GM12878 (cell line): Measurements from ENCODE around the gene VAV2. TPM values are rescaled to one million over a fixed set of nuclear protein-coding genes. Genes with fewer than 3 reads are reported as not detected.

Source experiments
- ATAC-seq: fragments of 200-7000 bp; cut with Tn5 transposase; 3 replicates; pipeline ENCODE4 v1.9.1; 2020; ENCODE audit warnings: mild to moderate bottlenecking, moderate library complexity
- BruUV-seq: library from RNA; stranded (reverse); fragments of 400-500 nt; replicated peaks from 2 replicates; lab custom pipeline; 2021; lab: Mats Ljungman, UMichigan
- CTCF ChIA-PET: fragments of 300-600 bp; sonication (Branson Sonifier 250); formaldehyde crosslinking; extraction: SDS; loops from one replicate; lab custom pipeline; 2021; ENCODE audit warnings: inconsistent platforms; lab: Yijun Ruan, JAX
- POLR2A ChIA-PET: fragments of 350-600 bp; formaldehyde crosslinking; extraction: SDS; loops from one replicate; lab custom pipeline; 2021; ENCODE audit warnings: inconsistent platforms; lab: Charles Lee
- RAD21 ChIA-PET: fragments of 300-600 bp; sonication (Branson Sonifier 250); formaldehyde crosslinking; loops from one replicate; lab custom pipeline; 2023; ENCODE audit warnings: antibody characterized with exemption; ENCODE audit not compliant: unreplicated experiment; lab: Charles Lee
- SMC1A ChIA-PET: fragments of 300-600 bp; sonication (Branson Sonifier 250); formaldehyde crosslinking; loops from one replicate; lab custom pipeline; 2023; ENCODE audit not compliant: unreplicated experiment, uncharacterized antibody; lab: Charles Lee
- DNase-seq: peaks from one replicate; pipeline ENCODE4 v3.0.0-alpha.2; 2011; ENCODE audit warnings: low read depth, low spot score
- FAIRE-seq: peaks from 3 replicates; lab custom pipeline; 2011; peaks lifted over from hg19 to GRCh38; lab: Jason Lieb, UNC
- H2AFZ ChIP-seq: 2 replicates; pipeline ENCODE4 v1.6.0; 2011; ENCODE audit warnings: low read depth, low read length, control low read depth; ENCODE audit not compliant: control insufficient read depth
- H3K27ac ChIP-seq: 2 replicates; pipeline ENCODE4 v1.5.1; 2011; ENCODE audit warnings: control low read depth; ENCODE audit not compliant: control insufficient read depth, insufficient read depth
- H3K27me3 ChIP-seq, 2 experiments: replicated peaks in 1 of 2; 2 replicates each; pipeline versions ENCODE4 v1.6.0 to v1.6.1; 2011; ENCODE audit warnings: low read length in 1 of 2; ENCODE audit not compliant: control insufficient read depth in 2 of 2, insufficient read depth in 2 of 2
- H3K36me3 ChIP-seq, 2 experiments: 2 replicates each; pipeline ENCODE4 v1.5.1; 2011; ENCODE audit warnings: low read length in 1 of 2; ENCODE audit not compliant: control insufficient read depth in 2 of 2, insufficient read depth in 2 of 2
- H3K4me1 ChIP-seq: 2 replicates; pipeline ENCODE4 v1.6.1; 2011; ENCODE audit warnings: mild to moderate bottlenecking, low read length, moderate library complexity, mixed read lengths; ENCODE audit not compliant: control insufficient read depth, insufficient read depth
- H3K4me2 ChIP-seq: 2 replicates; pipeline ENCODE4 v1.6.0; 2011; ENCODE audit warnings: control low read depth; ENCODE audit not compliant: control insufficient read depth, insufficient read depth
- H3K4me3 ChIP-seq: fragments of 200-600 bp; sonication (generic); 2 replicates; pipeline ENCODE4 v1.5.1; 2016
- H3K79me2 ChIP-seq: 2 replicates; pipeline ENCODE4 v1.6.0; 2011; ENCODE audit warnings: low read length; ENCODE audit not compliant: control insufficient read depth, insufficient read depth
- H3K9ac ChIP-seq: 2 replicates; pipeline ENCODE4 v1.8.0; 2011; ENCODE audit warnings: low read length, control low read depth, mixed read lengths; ENCODE audit not compliant: control insufficient read depth, insufficient read depth
- H3K9me3 ChIP-seq: replicated peaks from 3 replicates; pipeline ENCODE4 v1.5.1; 2011; ENCODE audit warnings: mild to moderate bottlenecking, low read length; ENCODE audit not compliant: control insufficient read depth, insufficient read depth
- H4K20me1 ChIP-seq: 2 replicates; pipeline ENCODE4 v1.6.0; 2011; ENCODE audit not compliant: control insufficient read depth, insufficient read depth
- BHLHE40 ChIP-seq, 2 experiments: fragments of 450-650 bp in 1 of 2; IDR thresholded peaks; 2 replicates each; pipeline ENCODE4 v1.6.1; 2011 to 2017; ENCODE audit warnings: low read depth in 2 of 2, borderline replicate concordance in 1 of 2, improper control_type of control experiment in 1 of 2, low read length in 1 of 2, mild to moderate bottlenecking in 1 of 2
- KDM1A ChIP-seq: fragments of 200-600 bp; sonication (generic); IDR thresholded peaks from 2 replicates; pipeline ENCODE4 v1.6.1; 2016; ENCODE audit warnings: borderline replicate concordance
- MLLT1 ChIP-seq: fragments of 450-650 bp; IDR thresholded peaks from 2 replicates; pipeline ENCODE4 v1.6.1; 2016; ENCODE audit warnings: mild to moderate bottlenecking
- RCOR1 ChIP-seq: conservative IDR thresholded peaks from 2 replicates; pipeline ENCODE4 v1.6.1; 2012; ENCODE audit warnings: low read depth, low read length, improper control_type of control experiment
- REST ChIP-seq: IDR thresholded peaks from 2 replicates; pipeline ENCODE4 v1.6.1; 2012; ENCODE audit warnings: mild to moderate bottlenecking, low read depth, low read length
- SMAD5 ChIP-seq: IDR thresholded peaks from 2 replicates; pipeline ENCODE4 v1.6.1; 2016; ENCODE audit warnings: antibody characterized with exemption, low read depth
- WGBS: methylation state at CpG from one replicate; pipeline ENCODE4 v1.1.6; 2016; ENCODE audit warnings: low lambda C conversion rate; ENCODE audit not compliant: insufficient replicate concordance, insufficient coverage; ENCODE audit errors: missing lambda C conversion rate; 5-methylcytosine and 5-hydroxymethylcytosine counted together
- in situ Hi-C: fragments of 300-500 bp; cut with MboI; formaldehyde crosslinking; loops from 9 replicates; pipeline ENCODE4 v1.14.3; 2018; ENCODE audit warnings: mixed read lengths
- intact Hi-C: fragments of 100-400 bp; cut with micrococcal nuclease; formaldehyde crosslinking; loops from one replicate; pipeline ENCODE4 v1.14.2; 2022; ENCODE audit not compliant: unreplicated experiment
- polyA plus RNA-seq, 11 experiments: library from polyadenylated mRNA; depleted of rRNA in 4 of 11; unstranded in 6 of 11; stranded (reverse) in 5 of 11; fragments of >200 nt; fragmentation: Nextera tagmentation in 4 of 11; fragmentation: Illumina TruSeq in 1 of 11; extraction: Ambion mirVana in 4 of 11; extraction: Trizol in 1 of 11; gene quantifications; 1 replicate in 1 of 11; 2 replicates in 10 of 11; pipeline versions ENCODE4 v1.2.1 to v1.2.3, GENCODE V29; 2011 to 2016; ENCODE audit warnings: inconsistent platforms in 2 of 11, missing spikeins in 2 of 11, low read depth in 1 of 11
- total RNA-seq, 4 experiments: library from RNA; depleted of rRNA in 3 of 4; stranded (reverse); fragments of >200 nt in 3 of 4; fragmentation: Illumina TruSeq in 1 of 4; extraction: Trizol in 1 of 4; gene quantifications; 2 replicates each; pipeline versions ENCODE4 v1.2.1 to v1.2.3, GENCODE V29; 2013 to 2021

Gene VAV2
- total and polyA plus RNA-seq, 10 of the 15 experiments (the other 5 are each of a cell fraction or from before 2014, with no cell fraction given): 0.13 to 43.9 (median 16.9) TPM

- ATAC-seq (no peak), DNase-seq (no peak), FAIRE-seq (no peak)
- ChIA-PET RAD21 (interaction anchor here (0.9 to 1.0 kb wide), 2 partner anchors 24 kb away, joined by 3 to 4 read pairs; no protein-coding TSS in a partner anchor), SMC1A (interaction anchor here (1.4 kb wide), 1 partner anchor 25 kb away, joined by 4 read pairs; no protein-coding TSS in a partner anchor), POLR2A (interaction anchor here (3.8 kb wide), 1 partner anchor 14 kb away, joined by 31 read pairs; no protein-coding TSS in a partner anchor), CTCF (no interaction called here)
- H3K4me3 ChIP-seq: no peak overlapping the region
- H3K4me1 ChIP-seq: peaks cover 43% of the 10 kb centered on the region
- no peaks in the 10 kb centered on the region; the same call in 1 of the 3 replicates for H3K9me3 ChIP-seq
- H3K27me3 ChIP-seq: no peaks in the 10 kb centered on the region
- TF ChIP-seq MLLT1: 0 out of 2 replicates have a peak, but pooled peaks have one; percentile 23
- peak; percentile 12 to 36; a peak in 1 of 4 replicates for TF ChIP-seq BHLHE40 (IDR thresholded peaks at IDR 0.05; ENCODE audit: borderline replicate concordance in 1 of 2, low read depth in 2 of 2, low read length in 1 of 2)
- no peak for TF ChIP-seq RCOR1
- TF ChIP-seq REST: no peak
- TF ChIP-seq SMAD5: no peak
- no peak for TF ChIP-seq KDM1A
- peak overlapping the region; percentile 24; the same call in 1 of the 2 replicates for H3K27ac ChIP-seq
- in situ Hi-C loops: no loop called here
- H3K4me2 ChIP-seq: no peak overlapping the region
- intact Hi-C loops: no loop called here
- H3K79me2 ChIP-seq: peaks cover 93% of the 10 kb centered on the region
- no peaks in the 10 kb centered on the region for H4K20me1 ChIP-seq
- H3K36me3 ChIP-seq: peaks cover 2 to 3% of the 10 kb centered on the region in 2 experiments; a peak in 2 of 4 replicates
- 74% methylated on average over 25 of the region's 25 CpGs for WGBS
- no peak overlapping the region for H2AFZ ChIP-seq
- no TSS peak for BruUV-seq
- no peak overlapping the region for H3K9ac ChIP-seq
Measured at GRCh38 chr9:133969681-133970580, 22.2 kb downstream of the VAV2 start.
